ENCODE measurements around the gene WDR35. TPM values are rescaled to one million over a fixed set of nuclear protein-coding genes. Genes with fewer than 3 reads are reported as not detected.
A peak's percentile ranks its signal among the peaks of the same experiment; 100 is the strongest.

WDR35 gene
- total RNA-seq, 2 donors from 2014 or later, result 6.7 to 8.9 TPM

DNA sequence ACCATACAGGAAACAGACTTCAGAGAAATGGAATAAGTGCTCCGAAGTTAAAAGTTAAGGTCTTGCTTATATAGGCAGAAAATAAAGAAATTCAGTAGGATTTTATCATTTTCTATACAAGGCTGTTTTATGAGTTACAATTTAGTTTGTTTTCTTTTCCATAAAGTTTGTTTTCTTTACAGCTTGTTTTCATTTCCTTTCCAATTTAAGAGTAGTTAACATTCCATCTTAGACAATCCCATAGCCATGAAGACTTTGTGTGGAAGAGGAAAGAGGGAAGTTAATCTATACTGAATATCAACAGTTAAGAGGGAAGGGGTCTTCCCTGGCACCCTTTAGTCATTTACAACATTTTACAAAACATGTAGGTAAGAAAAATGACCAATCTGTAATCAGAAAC is 114.6 kb downstream of the WDR35 start:
- TF ChIP-seq POLR2A (IDR thresholded peaks at IDR 0.05) (no peak), CTCF (IDR thresholded peaks at IDR 0.05) (no peak)
- no peaks in the 10 kb centered on the region for H3K36me3 ChIP-seq (replicated peaks in 1 of 2; ENCODE audit: insufficient read depth in 1 of 2, low read depth in 2 of 2)
- intact Hi-C loops (cut with DNase I), result no loop called here
- H3K9me3 ChIP-seq, result no peaks in the 10 kb centered on the region
- no peaks in the 10 kb centered on the region for H3K4me1 ChIP-seq
- WGBS, 2 donors, result 86 to 91% methylated on average over 1 of the region's 1 CpG
- DNase-seq, result no peak
- H3K27me3 ChIP-seq, result no peaks in the 10 kb centered on the region
- no peak overlapping the region for H3K27ac ChIP-seq
- no peak for ATAC-seq
- H3K4me3 ChIP-seq, result no peak overlapping the region

DNA sequence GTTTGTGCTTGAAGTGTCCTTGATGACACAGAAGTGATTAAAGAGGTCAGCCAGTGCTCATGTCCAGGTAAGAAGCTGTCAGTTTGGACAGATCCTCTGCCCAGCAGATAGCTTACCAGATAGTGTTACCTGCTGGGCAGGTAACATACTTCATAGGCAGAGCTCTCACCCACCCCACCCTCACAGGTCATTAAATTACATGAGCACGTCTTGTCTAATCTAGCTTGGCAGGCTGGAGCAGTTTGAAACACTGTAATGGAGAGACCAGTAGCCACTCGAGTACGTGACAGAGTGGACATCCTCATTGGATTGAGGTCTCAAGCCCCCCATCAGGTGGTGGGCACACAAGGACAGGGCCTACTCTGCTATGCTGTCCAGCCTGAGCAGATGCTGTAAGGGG is 115.2 kb downstream of the WDR35 start:
- no peaks in the 10 kb centered on the region for H3K4me1 ChIP-seq
- ATAC-seq (no peak), DNase-seq (peak in 1 of 4 donors; percentile 2)
- H3K36me3 ChIP-seq (replicated peaks in 1 of 2; ENCODE audit: insufficient read depth in 1 of 2, low read depth in 2 of 2), result no peaks in the 10 kb centered on the region
- intact Hi-C loops (cut with DNase I), result no loop called here
- 82 to 89% methylated on average over 3 of the region's 3 CpGs for WGBS, 2 donors
- H3K27ac ChIP-seq, result no peak overlapping the region
- no peaks in the 10 kb centered on the region for H3K9me3 ChIP-seq
- no peak overlapping the region for H3K4me3 ChIP-seq
- TF ChIP-seq CTCF (IDR thresholded peaks at IDR 0.05), result no peak
- no peak for TF ChIP-seq POLR2A (IDR thresholded peaks at IDR 0.05)
- H3K27me3 ChIP-seq, result no peaks in the 10 kb centered on the region

DNA sequence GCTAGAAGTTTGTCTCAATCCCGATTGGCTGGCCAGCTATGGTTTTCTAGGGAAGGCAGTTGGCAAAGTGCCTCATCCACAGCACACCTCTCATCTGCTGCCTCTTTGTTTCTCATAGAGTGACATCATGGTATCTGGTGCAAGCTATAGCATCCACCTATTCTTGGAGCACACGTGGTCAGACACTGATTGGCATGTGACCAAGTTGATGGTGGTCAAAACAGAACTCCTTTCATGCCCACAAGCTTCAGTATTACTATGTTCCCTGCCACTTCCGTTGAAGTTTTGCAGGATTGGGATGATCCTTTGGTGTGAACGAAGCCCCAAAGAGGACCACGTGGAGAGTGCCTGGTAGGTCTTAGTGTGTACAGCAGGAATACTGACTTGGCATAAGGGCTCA is 116.9 kb downstream of the WDR35 start:
- ATAC-seq (no peak), DNase-seq (peak in 1 of 4 donors; percentile 4)
- Histone ChIP-seq H3K4me3 (no peak overlapping the region), H3K27me3 (no peaks in the 10 kb centered on the region), H3K4me1 (peaks cover 11% of the 10 kb centered on the region), H3K27ac (no peak overlapping the region), H3K9me3 (no peaks in the 10 kb centered on the region), H3K36me3 (replicated peaks in 1 of 2; ENCODE audit: insufficient read depth in 1 of 2, low read depth in 2 of 2) (no peaks in the 10 kb centered on the region)
- intact Hi-C loops (cut with DNase I), result no loop called here
- WGBS, 2 donors, result 85 to 88% methylated on average over 5 of the region's 5 CpGs
- TF ChIP-seq CTCF (IDR thresholded peaks at IDR 0.05) (no peak), POLR2A (IDR thresholded peaks at IDR 0.05) (no peak)

- DNase-seq (peak in 1 of 4 donors; percentile 3), ATAC-seq (no peak)
- Histone ChIP-seq H3K36me3 (replicated peaks in 1 of 2; ENCODE audit: insufficient read depth in 1 of 2, low read depth in 2 of 2) (no peaks in the 10 kb centered on the region), H3K4me1 (peaks cover 11% of the 10 kb centered on the region), H3K9me3 (no peaks in the 10 kb centered on the region), H3K27me3 (no peaks in the 10 kb centered on the region), H3K27ac (no peak overlapping the region), H3K4me3 (no peak overlapping the region)
- TF ChIP-seq CTCF (IDR thresholded peaks at IDR 0.05) (no peak), POLR2A (IDR thresholded peaks at IDR 0.05) (no peak)
- WGBS, 2 donors, result 93 to 94% methylated on average over 3 of the region's 3 CpGs
- intact Hi-C loops (cut with DNase I), result no loop called here
These were observed 117.6 kb downstream of the WDR35 start for GRCh38 chr2:19872302-19872701.

DNA sequence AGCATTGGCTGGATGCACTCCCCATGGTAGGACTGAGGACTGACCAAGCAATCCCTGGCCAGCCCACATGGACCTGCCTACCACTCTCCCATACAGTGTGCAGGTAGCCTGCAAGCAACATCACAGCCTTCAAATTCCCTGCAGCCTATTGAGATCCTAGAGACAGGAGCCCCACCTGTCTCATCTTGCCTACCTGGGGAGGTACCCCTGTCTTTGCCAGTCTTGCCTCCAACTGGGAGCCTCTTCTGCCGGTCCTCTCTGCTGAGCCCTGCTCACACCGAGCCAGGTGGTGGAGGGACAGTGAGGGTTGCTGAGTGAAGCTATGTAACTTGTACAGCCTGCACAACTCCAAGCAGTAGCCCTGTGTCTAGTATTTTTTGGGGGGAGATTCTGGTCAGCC is 118.1 kb downstream of the WDR35 start:
- peaks cover 11% of the 10 kb centered on the region for H3K4me1 ChIP-seq
- intact Hi-C loops (cut with DNase I), result no loop called here
- no peak overlapping the region for H3K27ac ChIP-seq
- no peaks in the 10 kb centered on the region for H3K9me3 ChIP-seq
- WGBS, 2 donors, result 87 to 92% methylated on average over 2 of the region's 2 CpGs
- no peaks in the 10 kb centered on the region for H3K36me3 ChIP-seq (replicated peaks in 1 of 2; ENCODE audit: insufficient read depth in 1 of 2, low read depth in 2 of 2)
- ATAC-seq, result no peak
- no peaks in the 10 kb centered on the region for H3K27me3 ChIP-seq
- TF ChIP-seq POLR2A (IDR thresholded peaks at IDR 0.05) (no peak), CTCF (IDR thresholded peaks at IDR 0.05) (no peak)
- no peak overlapping the region for H3K4me3 ChIP-seq
- DNase-seq, result peak in 1 of 4 donors; percentile 4

Data from body of pancreas (tissue), 4 donors.